GM12878 (cell line): ENCODE measurements around the gene BIRC5. TPM values are rescaled to one million over a fixed set of nuclear protein-coding genes. Genes with fewer than 3 reads are reported as not detected.

Source experiments
- ATAC-seq: fragments of 200-7000 bp; cut with Tn5 transposase; 3 replicates; pipeline ENCODE4 v1.9.1; 2020; ENCODE audit warnings: mild to moderate bottlenecking, moderate library complexity
- BruUV-seq: library from RNA; stranded (reverse); fragments of 400-500 nt; replicated peaks from 2 replicates; lab custom pipeline; 2021; lab: Mats Ljungman, UMichigan
- CTCF ChIA-PET: fragments of 300-600 bp; sonication (Branson Sonifier 250); formaldehyde crosslinking; extraction: SDS; loops from one replicate; lab custom pipeline; 2021; ENCODE audit warnings: inconsistent platforms; lab: Yijun Ruan, JAX
- POLR2A ChIA-PET: fragments of 350-600 bp; formaldehyde crosslinking; extraction: SDS; loops from one replicate; lab custom pipeline; 2021; ENCODE audit warnings: inconsistent platforms; lab: Charles Lee
- RAD21 ChIA-PET: fragments of 300-600 bp; sonication (Branson Sonifier 250); formaldehyde crosslinking; loops from one replicate; lab custom pipeline; 2023; ENCODE audit warnings: antibody characterized with exemption; ENCODE audit not compliant: unreplicated experiment; lab: Charles Lee
- SMC1A ChIA-PET: fragments of 300-600 bp; sonication (Branson Sonifier 250); formaldehyde crosslinking; loops from one replicate; lab custom pipeline; 2023; ENCODE audit not compliant: unreplicated experiment, uncharacterized antibody; lab: Charles Lee
- DNase-seq: peaks from one replicate; pipeline ENCODE4 v3.0.0-alpha.2; 2011; ENCODE audit warnings: low read depth, low spot score
- FAIRE-seq: peaks from 3 replicates; lab custom pipeline; 2011; peaks lifted over from hg19 to GRCh38; lab: Jason Lieb, UNC
- H2AFZ ChIP-seq: 2 replicates; pipeline ENCODE4 v1.6.0; 2011; ENCODE audit warnings: low read depth, low read length, control low read depth; ENCODE audit not compliant: control insufficient read depth
- H3K27ac ChIP-seq: 2 replicates; pipeline ENCODE4 v1.5.1; 2011; ENCODE audit warnings: control low read depth; ENCODE audit not compliant: control insufficient read depth, insufficient read depth
- H3K27me3 ChIP-seq, 2 experiments: replicated peaks in 1 of 2; 2 replicates each; pipeline versions ENCODE4 v1.6.0 to v1.6.1; 2011; ENCODE audit warnings: low read length in 1 of 2; ENCODE audit not compliant: control insufficient read depth in 2 of 2, insufficient read depth in 2 of 2
- H3K36me3 ChIP-seq, 2 experiments: 2 replicates each; pipeline ENCODE4 v1.5.1; 2011; ENCODE audit warnings: low read length in 1 of 2; ENCODE audit not compliant: control insufficient read depth in 2 of 2, insufficient read depth in 2 of 2
- H3K4me1 ChIP-seq: 2 replicates; pipeline ENCODE4 v1.6.1; 2011; ENCODE audit warnings: mild to moderate bottlenecking, low read length, moderate library complexity, mixed read lengths; ENCODE audit not compliant: control insufficient read depth, insufficient read depth
- H3K4me2 ChIP-seq: 2 replicates; pipeline ENCODE4 v1.6.0; 2011; ENCODE audit warnings: control low read depth; ENCODE audit not compliant: control insufficient read depth, insufficient read depth
- H3K4me3 ChIP-seq: fragments of 200-600 bp; sonication (generic); 2 replicates; pipeline ENCODE4 v1.5.1; 2016
- H3K79me2 ChIP-seq: 2 replicates; pipeline ENCODE4 v1.6.0; 2011; ENCODE audit warnings: low read length; ENCODE audit not compliant: control insufficient read depth, insufficient read depth
- H3K9ac ChIP-seq: 2 replicates; pipeline ENCODE4 v1.8.0; 2011; ENCODE audit warnings: low read length, control low read depth, mixed read lengths; ENCODE audit not compliant: control insufficient read depth, insufficient read depth
- H3K9me3 ChIP-seq: replicated peaks from 3 replicates; pipeline ENCODE4 v1.5.1; 2011; ENCODE audit warnings: mild to moderate bottlenecking, low read length; ENCODE audit not compliant: control insufficient read depth, insufficient read depth
- H4K20me1 ChIP-seq: 2 replicates; pipeline ENCODE4 v1.6.0; 2011; ENCODE audit not compliant: control insufficient read depth, insufficient read depth
- BCL3 ChIP-seq: IDR thresholded peaks from 2 replicates; pipeline ENCODE4 v1.6.1; 2011; ENCODE audit warnings: borderline replicate concordance, low read depth, mild to moderate bottlenecking, moderate library complexity, low read length; ENCODE audit not compliant: insufficient read depth, poor library complexity, severe bottlenecking
- CHD2 ChIP-seq: IDR thresholded peaks from 2 replicates; pipeline ENCODE4 v1.6.1; 2011; ENCODE audit warnings: low read depth, low read length, improper control_type of control experiment, borderline replicate concordance
- ETV6 ChIP-seq, 2 experiments: fragments of 450-650 bp in 1 of 2; IDR thresholded peaks in 1 of 2; conservative IDR thresholded peaks in 1 of 2; 2 replicates each; pipeline ENCODE4 v1.6.1; 2014; ENCODE audit warnings: antibody characterized with exemption in 1 of 2, borderline replicate concordance in 1 of 2, low read depth in 1 of 2, mild to moderate bottlenecking in 1 of 2, moderate library complexity in 1 of 2
- GABPA ChIP-seq: IDR thresholded peaks from 2 replicates; pipeline ENCODE4 v1.6.1; 2014; ENCODE audit warnings: antibody characterized with exemption, low read depth, mild to moderate bottlenecking, inconsistent platforms
- MEF2A ChIP-seq: IDR thresholded peaks from 2 replicates; pipeline ENCODE4 v1.6.1; 2011; ENCODE audit warnings: low read depth, mild to moderate bottlenecking, low read length, moderate library complexity; ENCODE audit not compliant: insufficient read depth
- NFYA ChIP-seq: IDR thresholded peaks from 2 replicates; pipeline ENCODE4 v1.6.1; 2011; ENCODE audit warnings: low read depth, mild to moderate bottlenecking, low read length, improper control_type of control experiment, borderline replicate concordance
- NR2C2 ChIP-seq: IDR thresholded peaks from 2 replicates; pipeline ENCODE4 v1.6.1; 2011; ENCODE audit warnings: borderline replicate concordance, low read depth; ENCODE audit not compliant: control insufficient read depth, insufficient read length
- NRF1 ChIP-seq: conservative IDR thresholded peaks from 2 replicates; pipeline ENCODE4 v1.6.1; 2011; ENCODE audit warnings: mild to moderate bottlenecking, low read depth, low read length, improper control_type of control experiment
- PKNOX1 ChIP-seq: fragments of 450-650 bp; IDR thresholded peaks from 2 replicates; pipeline ENCODE4 v1.6.1; 2016; ENCODE audit warnings: mild to moderate bottlenecking
- RBBP5 ChIP-seq: fragments of 200-600 bp; sonication (generic); conservative IDR thresholded peaks from 2 replicates; pipeline ENCODE4 v1.6.1; 2016
- RELA ChIP-seq: fragments of 450-650 bp; IDR thresholded peaks from 2 replicates; pipeline ENCODE4 v1.8.0; 2014; ENCODE audit warnings: borderline replicate concordance; ENCODE audit not compliant: partially characterized antibody
- SMAD1 ChIP-seq: fragments of 450-650 bp; IDR thresholded peaks from 2 replicates; pipeline ENCODE4 v1.6.1; 2018; ENCODE audit warnings: mild to moderate bottlenecking, low read depth; ENCODE audit not compliant: partially characterized antibody
- SPI1 ChIP-seq: IDR thresholded peaks from 2 replicates; pipeline ENCODE4 v1.6.1; 2011; ENCODE audit warnings: low read depth, mild to moderate bottlenecking, low read length, moderate library complexity, borderline replicate concordance; ENCODE audit not compliant: insufficient read depth
- ZBED1 ChIP-seq: IDR thresholded peaks from 2 replicates; pipeline ENCODE4 v1.6.1; 2016; ENCODE audit warnings: borderline replicate concordance
- ZNF592 ChIP-seq: fragments of 450-650 bp; IDR thresholded peaks from 2 replicates; pipeline ENCODE4 v1.6.1; 2017; ENCODE audit warnings: mild to moderate bottlenecking, moderate library complexity
- WGBS: methylation state at CpG from one replicate; pipeline ENCODE4 v1.1.6; 2016; ENCODE audit warnings: low lambda C conversion rate; ENCODE audit not compliant: insufficient replicate concordance, insufficient coverage; ENCODE audit errors: missing lambda C conversion rate; 5-methylcytosine and 5-hydroxymethylcytosine counted together
- in situ Hi-C: fragments of 300-500 bp; cut with MboI; formaldehyde crosslinking; loops from 9 replicates; pipeline ENCODE4 v1.14.3; 2018; ENCODE audit warnings: mixed read lengths
- intact Hi-C: fragments of 100-400 bp; cut with micrococcal nuclease; formaldehyde crosslinking; loops from one replicate; pipeline ENCODE4 v1.14.2; 2022; ENCODE audit not compliant: unreplicated experiment
- polyA plus RNA-seq, 11 experiments: library from polyadenylated mRNA; depleted of rRNA in 4 of 11; unstranded in 6 of 11; stranded (reverse) in 5 of 11; fragments of >200 nt; fragmentation: Nextera tagmentation in 4 of 11; fragmentation: Illumina TruSeq in 1 of 11; extraction: Ambion mirVana in 4 of 11; extraction: Trizol in 1 of 11; gene quantifications; 1 replicate in 1 of 11; 2 replicates in 10 of 11; pipeline versions ENCODE4 v1.2.1 to v1.2.3, GENCODE V29; 2011 to 2016; ENCODE audit warnings: inconsistent platforms in 2 of 11, missing spikeins in 2 of 11, low read depth in 1 of 11
- total RNA-seq, 4 experiments: library from RNA; depleted of rRNA in 3 of 4; stranded (reverse); fragments of >200 nt in 3 of 4; fragmentation: Illumina TruSeq in 1 of 4; extraction: Trizol in 1 of 4; gene quantifications; 2 replicates each; pipeline versions ENCODE4 v1.2.1 to v1.2.3, GENCODE V29; 2013 to 2021

Gene BIRC5
- total and polyA plus RNA-seq, 10 of the 15 experiments (the other 5 are each of a cell fraction or from before 2014, with no cell fraction given) = 41.0 to 175 (median 90.8) TPM

- TF ChIP-seq SPI1 = no peak
- no peak for TF ChIP-seq ZBED1
- peak; percentile 89 for TF ChIP-seq CHD2
- peak; percentile 82 for TF ChIP-seq SMAD1
- TF ChIP-seq NR2C2 = no peak
- no peak for TF ChIP-seq ETV6 (conservative IDR thresholded peaks at IDR 0.05 in 1 of 2, IDR thresholded peaks at IDR 0.05 in 1 of 2; ENCODE audit: borderline replicate concordance in 1 of 2, low read depth in 1 of 2)
- no peak for TF ChIP-seq RELA
- TF ChIP-seq MEF2A = no peak
Observed at GRCh38 chr17:78186692-78187595, 27.1 kb upstream of the BIRC5 start, which contains the start of the genes AFMID and TK1 (continued).

- ChIA-PET SMC1A (no interaction called here), POLR2A (interaction anchor here (1.3 kb wide), 1 partner anchor 10 kb away, joined by 3 read pairs; the partner anchor contains the start of genes AFMID and TK1), RAD21 (interaction anchor here (0.9 kb wide), 1 partner anchor 112 kb away, joined by 3 read pairs; no protein-coding TSS in a partner anchor), CTCF (no interaction called here)
- H3K36me3 ChIP-seq = peaks cover 7 to 20% of the 10 kb centered on the region in 2 experiments
- FAIRE-seq (no peak), DNase-seq (no peak), ATAC-seq (no peak)
- TSS peak; percentile 55 for BruUV-seq
- H3K4me3 ChIP-seq = no peak overlapping the region
- intact Hi-C loops (no loop called here), in situ Hi-C loops (no loop called here)
- H3K4me2 ChIP-seq = no peak overlapping the region
- 94% methylated on average over 5 of the region's 5 CpGs for WGBS
- peaks cover 6% of the 10 kb centered on the region for H3K79me2 ChIP-seq
- H2AFZ ChIP-seq = no peak overlapping the region
- H3K4me1 ChIP-seq = peaks cover 10% of the 10 kb centered on the region
- no peaks in the 10 kb centered on the region for H3K27me3 ChIP-seq
- H3K27ac ChIP-seq = no peak overlapping the region
- H3K9me3 ChIP-seq = no peaks in the 10 kb centered on the region; the same call in 2 of the 3 replicates
- no peaks in the 10 kb centered on the region for H4K20me1 ChIP-seq
- no peak overlapping the region for H3K9ac ChIP-seq
- TF ChIP-seq NFYA = no peak
- no peak for TF ChIP-seq ZNF592
- no peak for TF ChIP-seq GABPA
- TF ChIP-seq NRF1 = no peak
- TF ChIP-seq RBBP5 = no peak
- TF ChIP-seq BCL3 = no peak
- no peak for TF ChIP-seq PKNOX1
Observed at GRCh38 chr17:78196716-78197115, 17.3 kb upstream of the BIRC5 start.
